Measurements from ENCODE around the gene NLGN2. TPM values are rescaled to one million over a fixed set of nuclear protein-coding genes. Genes with fewer than 3 reads are reported as not detected.

Gene NLGN2
- polyA plus RNA-seq, 6 donors from 2014 or later, result not detected

DNA sequence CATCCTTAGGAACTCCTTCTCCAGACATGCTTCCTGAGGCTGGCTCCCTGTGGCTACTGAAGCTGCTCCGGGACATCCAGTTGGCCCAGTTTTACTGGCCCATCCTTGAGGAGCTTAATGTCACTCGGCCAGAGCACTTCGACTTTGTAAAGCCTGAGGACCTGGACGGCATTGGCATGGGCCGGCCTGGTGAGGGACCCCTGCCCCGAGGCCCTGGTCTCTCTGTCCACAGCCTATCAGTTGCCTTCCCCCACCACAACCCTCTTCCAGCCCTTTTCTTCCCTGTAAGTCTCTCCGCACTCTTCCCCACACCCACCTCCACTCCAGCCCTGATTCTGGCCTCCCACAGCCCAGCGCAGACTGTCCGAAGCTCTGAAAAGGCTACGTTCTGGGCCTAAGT is 24.7 kb upstream of the NLGN2 start:
- Mint-ChIP-seq H3K27me3 (peaks cover 33 to 46% (median 40%) of the 10 kb centered on the region in 3 donors), H3K4me1 (peaks cover 14 to 16% (median 15%) of the 10 kb centered on the region in 3 donors), H3K9me3 (peaks cover 0 to 6% (median 5%) of the 10 kb centered on the region in 7 donors), H3K36me3 (peaks cover 3 to 8% of the 10 kb centered on the region in 2 donors), H3K27ac (no peak overlapping the region), H3K4me3 (peak overlapping the region in 4 of 8 donors; percentile 30 to 74 (median 62))
- DNase-seq (no peak), ATAC-seq (ENCODE audit: low read depth in 2 of 2) (no peak)

DNA sequence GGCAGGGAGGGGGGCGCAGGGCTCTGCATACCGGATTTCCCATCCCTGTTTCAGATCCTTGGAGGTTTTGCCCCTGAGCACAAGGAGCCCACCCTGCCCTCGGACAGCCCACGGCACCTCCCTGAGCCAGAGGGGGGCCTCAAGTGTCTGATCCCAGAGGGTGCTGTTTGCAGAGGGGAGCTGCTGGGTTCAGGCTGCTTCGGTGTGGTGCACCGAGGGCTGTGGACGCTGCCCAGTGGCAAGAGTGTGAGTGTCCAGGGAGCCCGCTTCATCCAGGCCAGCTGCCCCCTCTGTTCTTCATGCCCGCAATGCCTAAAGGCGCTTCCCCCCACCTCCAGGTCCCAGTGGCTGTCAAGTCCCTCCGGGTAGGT is 24.3 kb upstream of the NLGN2 start:
- Mint-ChIP-seq H3K9me3 (peaks cover 0 to 6% (median 5%) of the 10 kb centered on the region in 7 donors), H3K27me3 (peaks cover 33 to 42% (median 40%) of the 10 kb centered on the region in 3 donors)

DNA sequence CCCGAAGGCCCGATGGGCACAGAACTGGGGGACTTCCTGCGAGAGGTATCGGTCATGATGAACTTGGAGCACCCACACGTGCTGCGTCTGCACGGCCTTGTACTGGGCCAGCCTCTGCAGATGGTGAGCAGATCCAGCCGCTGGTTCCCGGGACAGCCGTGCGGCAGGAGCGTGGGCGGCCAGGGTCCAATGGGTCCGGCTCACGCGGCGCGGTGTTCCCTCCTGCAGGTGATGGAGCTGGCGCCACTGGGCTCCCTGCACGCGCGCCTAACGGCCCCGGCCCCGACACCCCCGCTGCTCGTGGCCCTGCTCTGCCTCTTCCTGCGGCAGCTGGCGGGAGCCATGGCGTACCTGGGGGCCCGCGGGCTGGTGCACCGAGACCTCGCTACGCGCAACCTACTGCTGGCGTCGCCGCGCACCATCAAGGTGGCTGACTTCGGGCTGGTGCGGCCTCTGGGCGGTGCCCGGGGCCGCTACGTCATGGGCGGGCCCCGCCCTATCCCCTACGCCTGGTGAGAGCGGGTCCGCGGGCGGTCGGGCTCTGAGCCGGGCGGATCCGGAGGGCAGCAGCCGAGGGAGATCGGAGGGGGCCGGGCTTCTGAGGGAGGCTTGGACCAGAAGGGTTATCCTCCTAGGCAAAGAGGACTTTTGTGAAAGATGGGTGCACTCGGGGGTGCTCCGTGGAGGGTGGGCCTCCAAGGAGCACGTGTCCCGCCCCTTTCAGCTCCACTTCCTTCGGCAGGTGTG is 23.7 kb upstream of the NLGN2 start:
- Mint-ChIP-seq H3K4me1 (peaks cover 14 to 16% (median 15%) of the 10 kb centered on the region in 3 donors), H3K27ac (peak overlapping the region in 4 of 6 donors; percentile 64 to 93 (median 80))

More for the DNA sequence above, 24.3 kb upstream of the NLGN2 start:
- Mint-ChIP-seq H3K36me3 (peaks cover 3 to 8% of the 10 kb centered on the region in 2 donors), H3K4me1 (peaks cover 14 to 16% (median 15%) of the 10 kb centered on the region in 3 donors), H3K4me3 (peak overlapping the region; percentile 9 to 76 (median 56)), H3K27ac (no peak overlapping the region)
- ATAC-seq (ENCODE audit: low read depth in 2 of 2) (no peak), DNase-seq (no peak)

DNA sequence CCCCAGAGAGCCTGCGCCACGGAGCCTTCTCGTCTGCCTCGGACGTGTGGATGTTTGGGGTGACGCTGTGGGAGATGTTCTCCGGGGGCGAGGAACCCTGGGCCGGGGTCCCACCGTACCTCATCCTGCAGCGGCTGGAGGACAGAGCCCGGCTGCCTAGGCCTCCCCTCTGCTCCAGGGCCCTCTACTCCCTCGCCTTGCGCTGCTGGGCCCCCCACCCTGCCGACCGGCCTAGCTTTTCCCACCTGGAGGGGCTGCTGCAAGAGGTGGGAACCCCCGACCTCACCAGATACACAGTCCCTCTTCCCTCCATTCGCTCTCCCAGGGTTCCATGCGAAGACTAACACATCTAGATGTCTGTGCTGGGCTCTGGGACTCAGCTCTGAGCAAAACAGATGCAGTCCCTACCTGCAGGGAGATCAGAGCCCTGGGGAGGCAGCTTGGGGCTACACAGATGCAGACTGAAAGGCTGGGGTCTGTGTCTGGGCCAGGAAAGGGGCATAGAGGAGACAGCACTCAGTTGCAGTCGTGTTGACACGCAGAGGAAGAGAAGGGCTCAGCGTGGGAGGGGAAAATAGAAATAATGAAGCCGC is 23.1 kb upstream of the NLGN2 start:
- DNase-seq, result no peak
- Mint-ChIP-seq H3K4me3 (peak overlapping the region; percentile 74 to 91 (median 83)), H3K27ac (peak overlapping the region in 4 of 6 donors; percentile 64 to 93 (median 80)), H3K4me1 (peaks cover 14 to 16% (median 16%) of the 10 kb centered on the region in 3 donors), H3K36me3 (no peaks in the 10 kb centered on the region), H3K9me3 (no peaks in the 10 kb centered on the region), H3K27me3 (peaks cover 26 to 31% (median 30%) of the 10 kb centered on the region in 3 donors)
- ATAC-seq (ENCODE audit: low read depth in 2 of 2), result no peak

More for the DNA sequence above, 23.7 kb upstream of the NLGN2 start:
- H3K9me3 Mint-ChIP-seq, result peaks cover 0 to 6% (median 5%) of the 10 kb centered on the region in 7 donors
- H3K27me3 Mint-ChIP-seq, result peaks cover 33 to 38% (median 37%) of the 10 kb centered on the region in 3 donors
- H3K4me3 Mint-ChIP-seq, result peak overlapping the region; percentile 74 to 91 (median 83)
- peaks cover 3 to 7% of the 10 kb centered on the region in 2 donors for H3K36me3 Mint-ChIP-seq
- peak; percentile 96 to 97 for ATAC-seq (ENCODE audit: low read depth in 2 of 2)
- peak; percentile 81 for DNase-seq

DNA sequence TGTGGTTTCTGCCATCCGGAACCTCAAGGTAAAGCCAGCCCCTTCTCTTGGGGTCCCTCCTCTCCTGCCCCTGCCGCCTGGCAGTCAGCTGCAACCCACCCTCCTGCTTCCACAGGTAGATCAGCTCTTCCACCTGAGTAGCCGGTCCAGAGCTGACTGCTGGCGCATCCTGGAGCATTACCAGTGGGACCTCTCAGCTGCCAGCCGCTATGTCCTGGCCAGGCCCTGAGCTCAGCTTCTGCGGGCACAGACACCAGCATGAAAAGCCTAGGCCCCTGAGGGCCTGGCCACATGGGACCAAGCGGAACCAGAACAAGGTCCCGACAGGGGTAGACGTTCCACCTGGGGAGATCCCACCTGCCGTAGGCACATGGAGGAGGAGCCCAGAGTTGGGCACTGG is 18.8 kb upstream of the NLGN2 start:
- Mint-ChIP-seq H3K4me3 (no peak overlapping the region), H3K4me1 (peaks cover 21 to 30% (median 26%) of the 10 kb centered on the region in 3 donors), H3K9me3 (no peaks in the 10 kb centered on the region), H3K27me3 (no peaks in the 10 kb centered on the region), H3K36me3 (no peaks in the 10 kb centered on the region), H3K27ac (peak overlapping the region in 1 of 6 donors; percentile 53)
- DNase-seq (no peak), ATAC-seq (ENCODE audit: low read depth in 2 of 2) (no peak)

DNA sequence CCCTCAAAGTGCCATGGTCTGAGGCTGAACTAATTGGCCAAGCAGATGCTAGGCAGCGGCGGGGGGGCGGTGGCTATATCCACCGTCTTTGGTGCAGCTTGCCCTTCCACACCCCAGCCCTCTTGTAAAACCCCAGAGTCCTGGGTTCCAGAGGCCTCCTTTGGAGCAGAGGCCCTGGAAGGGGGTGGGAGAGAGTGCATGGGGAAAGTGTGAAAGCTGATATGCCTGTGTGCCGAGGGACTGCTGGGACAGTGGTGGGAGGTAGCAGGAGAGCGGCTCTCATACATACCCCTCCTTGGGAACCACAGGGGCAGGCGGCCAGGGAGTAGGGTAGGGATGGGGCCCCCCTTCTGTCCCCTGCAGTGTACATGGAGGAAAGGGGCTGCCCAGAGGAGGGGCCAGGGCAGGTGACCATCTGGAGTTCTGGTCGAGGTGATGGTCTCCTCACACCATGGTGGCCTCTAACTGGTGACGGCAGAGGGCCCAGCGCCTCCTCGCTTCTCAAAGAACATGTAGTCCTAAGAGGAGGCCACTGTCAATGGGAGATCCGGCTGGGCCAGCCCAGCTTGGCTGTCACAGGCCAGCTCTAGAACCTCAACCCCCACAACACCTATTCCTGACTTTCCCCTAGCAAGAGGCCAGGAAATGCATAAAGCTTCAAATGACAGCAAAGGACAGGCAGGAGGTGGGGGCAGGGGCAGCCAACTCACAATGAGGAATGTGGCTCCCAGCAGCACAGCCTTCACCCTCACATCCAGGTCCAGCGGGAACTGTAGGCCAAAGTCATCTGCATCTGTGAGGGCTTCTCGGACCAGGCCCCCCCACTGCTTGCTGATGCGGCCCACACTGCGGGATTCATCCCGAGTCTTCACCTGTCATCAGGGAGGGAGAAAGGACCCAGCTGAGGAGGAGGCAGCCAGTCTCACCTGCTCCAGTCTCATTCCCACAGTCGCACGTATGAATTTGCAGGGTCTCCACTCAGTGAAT is 17.4 kb upstream of the NLGN2 start:
- no peaks in the 10 kb centered on the region for H3K9me3 Mint-ChIP-seq
- H3K4me3 Mint-ChIP-seq, result peak overlapping the region in 1 of 8 donors; percentile 69
- H3K36me3 Mint-ChIP-seq, result no peaks in the 10 kb centered on the region
- peaks cover 22 to 32% (median 25%) of the 10 kb centered on the region in 3 donors for H3K4me1 Mint-ChIP-seq
- no peaks in the 10 kb centered on the region for H3K27me3 Mint-ChIP-seq
- H3K27ac Mint-ChIP-seq, result peak overlapping the region in 1 of 6 donors; percentile 66
- ATAC-seq (ENCODE audit: low read depth in 2 of 2) (no peak), DNase-seq (no peak)

DNA sequence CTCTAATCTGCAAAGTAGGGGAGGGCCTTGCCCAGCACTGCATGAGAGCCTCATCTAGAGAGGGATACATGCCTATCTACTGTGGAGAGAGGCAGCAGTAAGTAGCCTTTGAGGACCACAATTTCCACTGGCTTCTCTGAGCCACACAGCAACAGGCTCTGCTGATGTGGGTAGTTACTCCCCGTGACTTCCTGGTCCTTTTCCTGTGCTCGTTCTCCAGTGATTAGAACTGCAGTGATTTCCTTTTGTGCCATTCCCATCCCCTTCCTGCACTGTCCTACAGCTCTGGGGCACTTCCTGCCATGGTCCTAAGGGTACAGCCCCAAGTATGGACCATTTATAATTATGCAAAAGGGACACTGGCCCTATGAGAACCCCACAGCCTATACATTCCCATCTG is 16.3 kb upstream of the NLGN2 start:
- no peaks in the 10 kb centered on the region for H3K27me3 Mint-ChIP-seq
- no peaks in the 10 kb centered on the region for H3K36me3 Mint-ChIP-seq
- DNase-seq (no peak), ATAC-seq (ENCODE audit: low read depth in 2 of 2) (no peak)
- no peaks in the 10 kb centered on the region for H3K9me3 Mint-ChIP-seq
- H3K27ac Mint-ChIP-seq, result no peak overlapping the region
- peak overlapping the region in 2 of 8 donors; percentile 34 to 69 for H3K4me3 Mint-ChIP-seq
- peaks cover 30 to 34% (median 32%) of the 10 kb centered on the region in 3 donors for H3K4me1 Mint-ChIP-seq

DNA sequence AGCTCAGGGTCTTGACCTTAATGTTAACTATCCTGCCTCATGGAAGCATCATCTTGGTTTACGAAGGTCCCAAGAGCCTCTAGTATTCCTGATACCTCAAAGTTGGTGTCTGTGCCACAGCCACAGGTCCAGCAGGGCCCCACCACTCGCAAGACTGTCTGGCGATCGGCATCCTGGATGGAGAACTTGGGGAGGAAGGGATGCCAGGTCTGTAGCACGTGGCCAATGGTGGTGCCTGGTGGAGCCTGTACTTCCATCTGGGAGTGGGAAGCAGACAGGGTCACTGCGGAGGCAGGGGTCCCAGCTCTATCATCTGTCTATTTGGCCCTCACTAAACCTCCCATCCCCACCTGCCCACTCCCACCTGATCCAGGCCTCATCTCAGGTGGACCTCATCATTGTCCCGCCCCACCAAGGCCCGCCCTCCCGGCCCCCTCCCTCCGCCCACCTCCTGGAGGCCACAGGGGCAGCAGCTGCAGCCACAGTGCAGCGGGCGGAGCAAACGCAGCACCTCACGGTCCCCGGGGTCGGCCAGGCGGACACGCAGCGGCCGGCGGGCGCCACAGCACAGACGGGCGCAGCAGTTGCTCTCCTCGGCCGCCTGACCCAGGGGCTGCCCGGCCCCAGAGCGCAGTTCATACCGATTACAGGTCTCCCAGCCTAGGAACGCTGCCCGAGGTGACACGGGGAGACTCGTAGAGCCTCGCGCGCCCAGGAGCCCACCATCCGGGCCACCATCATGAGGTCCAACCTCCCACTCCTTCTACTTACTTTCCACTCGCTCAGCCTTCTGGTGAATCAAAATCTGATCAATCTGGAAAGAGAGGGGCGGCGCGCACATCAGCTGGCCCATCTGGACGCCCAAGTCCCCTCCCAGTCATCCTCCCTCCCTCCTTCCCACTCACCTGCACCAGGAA is 14.7 kb upstream of the NLGN2 start:
- no peaks in the 10 kb centered on the region for H3K9me3 Mint-ChIP-seq
- no peaks in the 10 kb centered on the region for H3K36me3 Mint-ChIP-seq
- peak overlapping the region in 4 of 6 donors; percentile 72 to 91 (median 80) for H3K27ac Mint-ChIP-seq
- H3K4me3 Mint-ChIP-seq, result peak overlapping the region; percentile 68 to 94 (median 83)
- no peak for DNase-seq
- peaks cover 30 to 34% (median 32%) of the 10 kb centered on the region in 3 donors for H3K4me1 Mint-ChIP-seq
- no peak for ATAC-seq (ENCODE audit: low read depth in 2 of 2)
- H3K27me3 Mint-ChIP-seq, result no peaks in the 10 kb centered on the region

DNA sequence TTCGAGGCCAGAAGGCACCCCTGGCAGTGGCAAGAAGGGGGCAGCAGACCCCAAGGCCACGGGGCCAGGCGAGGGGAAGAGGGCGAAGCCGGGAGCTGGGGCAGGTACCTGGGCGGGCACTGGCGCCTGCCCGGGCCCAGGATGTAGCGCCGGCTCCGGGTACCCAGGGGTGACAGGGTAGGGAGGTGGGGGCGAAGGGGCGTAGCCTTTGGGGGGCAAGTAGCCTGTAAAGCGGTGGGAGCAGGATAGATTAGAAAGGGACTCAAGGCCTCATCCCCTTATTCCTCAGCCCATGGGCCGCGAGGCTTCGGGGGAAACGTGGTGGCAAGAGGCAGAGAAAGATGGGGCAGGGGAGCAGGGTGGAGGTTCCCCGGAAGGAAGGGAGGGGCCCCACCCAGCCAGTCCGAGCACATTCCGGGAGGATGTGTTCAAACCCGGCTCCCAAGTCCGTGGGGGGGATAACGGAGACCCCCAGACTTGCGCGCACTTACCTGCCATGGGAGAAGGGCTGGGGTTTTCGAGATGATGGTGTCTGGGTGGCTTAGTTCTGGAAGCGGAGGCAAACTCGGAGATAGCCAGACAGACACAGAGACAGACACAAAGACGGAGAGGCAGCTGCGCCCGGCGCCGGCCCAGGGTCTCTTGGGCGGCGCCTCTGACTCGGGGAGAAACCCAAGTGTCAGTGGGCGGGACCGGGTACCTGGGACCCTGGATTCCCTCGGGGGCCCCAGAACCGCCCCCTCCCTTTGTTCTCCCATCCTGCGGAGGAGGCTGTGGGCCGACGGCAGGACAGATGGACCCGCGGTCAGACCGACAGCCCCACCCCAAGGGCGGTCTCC is 13.8 kb upstream of the NLGN2 start:
- DNase-seq, result peak; percentile 13
- H3K27ac Mint-ChIP-seq, result peak overlapping the region; percentile 57 to 94 (median 91)

DNA sequence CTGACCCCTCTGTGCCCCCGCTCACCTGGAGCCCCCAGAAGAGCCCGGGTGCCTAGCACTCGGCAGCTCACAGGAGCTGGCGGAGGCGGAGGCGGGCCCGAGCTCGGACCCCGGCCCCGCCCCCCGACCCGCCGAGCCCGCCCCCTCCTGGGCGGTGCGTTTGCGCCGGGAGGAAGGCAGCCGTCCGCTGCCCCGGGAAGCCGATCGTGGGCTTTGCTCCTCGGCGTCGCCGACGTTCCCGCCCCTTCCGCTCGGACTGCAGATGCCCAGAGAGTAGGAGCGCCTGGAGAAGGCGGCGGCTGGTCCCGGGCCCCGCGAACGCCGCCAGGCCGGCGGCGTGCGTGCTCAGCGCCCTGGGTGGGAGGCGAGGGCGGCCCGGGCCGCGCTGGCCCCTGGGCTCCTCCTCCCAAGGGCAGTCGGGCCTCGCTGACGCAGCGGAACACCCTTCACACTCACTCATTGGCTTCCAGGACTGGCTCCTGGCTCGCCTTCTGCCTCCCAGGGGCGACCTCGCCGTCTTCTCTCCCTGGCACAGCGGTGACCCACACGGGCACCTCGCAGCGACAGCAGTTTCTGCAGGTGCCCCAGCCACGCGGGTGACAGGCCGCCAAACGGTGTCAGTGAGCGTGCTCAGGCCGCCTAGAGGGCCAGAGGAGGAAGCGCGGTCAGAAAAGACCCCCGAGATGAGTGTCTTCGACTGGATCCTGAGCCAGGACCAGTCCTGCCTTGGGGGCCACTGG is 13.0 kb upstream of the NLGN2 start, which contains the start of gene PLSCR3:
PLSCR3 (minus strand) TSS at position 74 of the 740 bp plus-strand sequence. CDS start 415 bp downstream, outside the sequence.
- Mint-ChIP-seq H3K36me3 (no peaks in the 10 kb centered on the region), H3K4me1 (peaks cover 30 to 34% (median 31%) of the 10 kb centered on the region in 3 donors), H3K27me3 (no peaks in the 10 kb centered on the region), H3K4me3 (peak within 1 kb of the TSS; percentile 86 to 98 (median 94)), H3K27ac (peak within 1 kb of the TSS; percentile 72 to 94 (median 91)), H3K9me3 (no peaks in the 10 kb centered on the region)
- ATAC-seq (ENCODE audit: low read depth in 2 of 2), result peak; percentile 87 to 88
- peak; percentile 84 for DNase-seq

More for the DNA sequence above, 13.8 kb upstream of the NLGN2 start:
- Mint-ChIP-seq H3K27me3 (no peaks in the 10 kb centered on the region), H3K36me3 (no peaks in the 10 kb centered on the region), H3K4me1 (peaks cover 30 to 34% (median 32%) of the 10 kb centered on the region in 3 donors), H3K9me3 (no peaks in the 10 kb centered on the region), H3K4me3 (peak overlapping the region; percentile 86 to 96 (median 94))
- ATAC-seq (ENCODE audit: low read depth in 2 of 2), result peak; percentile 72 to 76

DNA sequence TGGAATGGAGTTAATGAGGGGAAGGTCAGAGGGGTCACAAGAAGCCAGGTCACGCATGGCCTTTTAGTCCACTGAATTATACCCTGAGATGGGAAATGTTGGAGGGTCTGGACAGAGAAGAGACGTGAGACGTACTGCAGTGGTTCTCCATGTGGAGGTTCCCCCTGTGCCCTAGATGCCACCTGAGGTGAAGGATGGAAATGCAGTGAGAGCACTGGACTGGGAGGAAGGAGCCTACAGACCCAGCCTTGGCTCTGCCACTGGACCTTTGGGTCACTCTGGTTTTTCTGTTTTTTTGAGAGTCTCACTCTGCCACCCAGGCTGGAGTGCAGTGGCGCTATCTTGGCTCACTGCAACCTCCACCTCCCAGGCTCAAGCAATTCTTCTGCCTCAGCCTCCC is 11.5 kb upstream of the NLGN2 start:
- DNase-seq (no peak), ATAC-seq (ENCODE audit: low read depth in 2 of 2) (no peak)
- peaks cover 26 to 31% (median 27%) of the 10 kb centered on the region in 3 donors for H3K4me1 Mint-ChIP-seq
- H3K27me3 Mint-ChIP-seq, result no peaks in the 10 kb centered on the region
- H3K36me3 Mint-ChIP-seq, result no peaks in the 10 kb centered on the region
- H3K9me3 Mint-ChIP-seq, result no peaks in the 10 kb centered on the region
- H3K27ac Mint-ChIP-seq, result peak overlapping the region in 1 of 6 donors; percentile 40
- peak overlapping the region in 4 of 8 donors; percentile 4 to 63 (median 26) for H3K4me3 Mint-ChIP-seq
